ENCODE results near the gene LPIN3. TPM values are rescaled to one million over a fixed set of nuclear protein-coding genes. Genes with fewer than 3 reads are reported as not detected.
A peak's percentile ranks its signal among the peaks of the same experiment; 100 is the strongest.

Gene LPIN3
- total RNA-seq, 1 donor from 2014 or later = 2.8 TPM

DNA sequence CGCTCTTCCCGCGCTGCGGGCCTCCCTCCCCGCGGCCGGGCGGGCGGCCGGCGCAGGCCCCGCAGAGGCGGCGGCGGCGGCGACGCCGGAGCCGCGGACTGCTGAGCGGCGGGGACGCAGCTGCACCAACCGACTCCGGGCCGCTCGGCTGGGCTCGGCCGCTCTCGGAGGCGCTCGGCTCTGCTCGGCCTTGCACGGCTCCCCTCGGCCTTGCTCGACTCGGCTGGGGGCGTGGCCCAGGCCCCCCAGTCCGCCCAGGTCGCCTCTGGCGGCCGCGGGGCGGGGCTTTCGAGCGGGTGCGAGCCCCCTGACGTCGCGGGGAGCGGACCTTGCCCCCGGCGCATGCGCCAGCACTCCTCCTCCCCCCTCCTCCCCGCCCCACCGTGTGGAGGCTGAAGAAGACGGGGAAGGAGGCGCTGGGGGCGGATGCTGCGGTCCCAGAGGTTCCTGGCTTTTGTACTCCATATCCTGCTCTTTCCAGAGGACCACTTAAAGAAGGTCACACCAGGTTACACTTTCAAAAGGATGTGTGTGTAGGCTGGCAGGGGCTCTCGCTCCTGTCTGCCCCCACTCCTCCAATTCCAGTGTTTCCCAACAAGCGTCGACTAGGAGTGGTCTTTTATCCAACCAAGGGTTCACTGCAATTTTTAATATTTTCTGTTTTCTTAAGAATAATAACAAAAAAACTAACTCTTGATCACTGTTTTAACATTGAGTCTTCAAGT is 22.9 kb upstream of the LPIN3 start, which contains the start of gene ZHX3:
ZHX3 (minus strand) TSS at position 186 of the 725 bp plus-strand sequence. CDS start 112,815 bp downstream, outside the sequence.
- peak within 1 kb of the TSS; percentile 77 for H3K4me3 ChIP-seq
- TF ChIP-seq EZH2 (IDR thresholded peaks at IDR 0.05) (no peak), EZH2phosphoT487 (IDR thresholded peaks at IDR 0.05) (no peak)
- TF ChIP-seq, protein P1, sequence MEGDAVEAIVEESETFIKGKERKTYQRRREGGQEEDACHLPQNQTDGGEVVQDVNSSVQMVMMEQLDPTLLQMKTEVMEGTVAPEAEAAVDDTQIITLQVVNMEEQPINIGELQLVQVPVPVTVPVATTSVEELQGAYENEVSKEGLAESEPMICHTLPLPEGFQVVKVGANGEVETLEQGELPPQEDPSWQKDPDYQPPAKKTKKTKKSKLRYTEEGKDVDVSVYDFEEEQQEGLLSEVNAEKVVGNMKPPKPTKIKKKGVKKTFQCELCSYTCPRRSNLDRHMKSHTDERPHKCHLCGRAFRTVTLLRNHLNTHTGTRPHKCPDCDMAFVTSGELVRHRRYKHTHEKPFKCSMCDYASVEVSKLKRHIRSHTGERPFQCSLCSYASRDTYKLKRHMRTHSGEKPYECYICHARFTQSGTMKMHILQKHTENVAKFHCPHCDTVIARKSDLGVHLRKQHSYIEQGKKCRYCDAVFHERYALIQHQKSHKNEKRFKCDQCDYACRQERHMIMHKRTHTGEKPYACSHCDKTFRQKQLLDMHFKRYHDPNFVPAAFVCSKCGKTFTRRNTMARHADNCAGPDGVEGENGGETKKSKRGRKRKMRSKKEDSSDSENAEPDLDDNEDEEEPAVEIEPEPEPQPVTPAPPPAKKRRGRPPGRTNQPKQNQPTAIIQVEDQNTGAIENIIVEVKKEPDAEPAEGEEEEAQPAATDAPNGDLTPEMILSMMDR (IDR thresholded peaks at IDR 0.05) = no peak
- peaks cover 9% of the 10 kb centered on the region for H3F3A ChIP-seq (ENCODE audit: low read depth)
- peaks cover 2% of the 10 kb centered on the region for H3K27me3 Mint-ChIP-seq (ENCODE audit: insufficient read depth, low read depth)
- H3K36me3 Mint-ChIP-seq = no peaks in the 10 kb centered on the region
- H3K27ac Mint-ChIP-seq = peak within 1 kb of the TSS; percentile 73
- H3K9me3 Mint-ChIP-seq = no peaks in the 10 kb centered on the region
- H3K9ac ChIP-seq = peak within 1 kb of the TSS; percentile 6
- no peaks in the 10 kb centered on the region for H3K36me3 ChIP-seq
- H3K4me2 ChIP-seq = peak within 1 kb of the TSS; percentile 80
- no peaks in the 10 kb centered on the region for H4K20me1 ChIP-seq (ENCODE audit: low read depth)
- peaks cover 3% of the 10 kb centered on the region for H3K4me1 ChIP-seq
- H3K4me1 Mint-ChIP-seq = peaks cover 12% of the 10 kb centered on the region
- H3K9me3 ChIP-seq (ENCODE audit: low read depth) = no peaks in the 10 kb centered on the region
- peak within 1 kb of the TSS; percentile 97 for H2AFZ ChIP-seq (replicated peaks)
- H3K27ac ChIP-seq = no peak within 1 kb of the TSS
- no peaks in the 10 kb centered on the region for H3K79me2 ChIP-seq (ENCODE audit: low read depth)
- DNase-seq (ENCODE audit: low spot score) = peak; percentile 99
- peaks cover 14% of the 10 kb centered on the region for H3K27me3 ChIP-seq
- peak within 1 kb of the TSS; percentile 86 for H3K4me3 Mint-ChIP-seq

DNA sequence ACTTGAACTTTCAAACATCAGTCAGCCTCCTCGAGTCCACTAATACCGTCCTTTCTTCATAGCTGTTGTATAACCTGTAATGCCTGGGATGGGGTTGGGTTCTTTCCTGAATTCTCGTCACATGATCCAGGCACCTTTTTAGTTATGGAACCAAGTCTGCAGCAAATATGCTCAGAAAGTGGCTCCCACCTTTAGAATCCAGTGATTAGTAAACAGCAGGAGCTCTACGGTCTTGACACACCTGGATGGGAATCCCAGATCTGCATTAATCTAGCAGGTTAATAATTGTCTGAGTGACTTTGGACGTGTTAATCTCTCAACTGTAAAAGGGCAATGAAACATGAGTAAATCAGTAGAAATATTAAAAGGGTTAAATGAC is 22.4 kb upstream of the LPIN3 start:
- TF ChIP-seq EZH2phosphoT487 (IDR thresholded peaks at IDR 0.05) (no peak), EZH2 (IDR thresholded peaks at IDR 0.05) (no peak)
- TF ChIP-seq, protein P1 (IDR thresholded peaks at IDR 0.05) = no peak
- H3F3A ChIP-seq (ENCODE audit: low read depth) = peaks cover 9% of the 10 kb centered on the region
- peak overlapping the region; percentile 49 for H3K4me3 ChIP-seq
- no peaks in the 10 kb centered on the region for H3K36me3 ChIP-seq
- H3K4me1 ChIP-seq = peaks cover 3% of the 10 kb centered on the region
- peaks cover 12% of the 10 kb centered on the region for H3K4me1 Mint-ChIP-seq
- DNase-seq (ENCODE audit: low spot score) = no peak
- no peak overlapping the region for H3K27ac Mint-ChIP-seq
- peaks cover 2% of the 10 kb centered on the region for H3K27me3 Mint-ChIP-seq (ENCODE audit: insufficient read depth, low read depth)
- H3K4me3 Mint-ChIP-seq = peak overlapping the region; percentile 86
- H3K4me2 ChIP-seq = peak overlapping the region; percentile 80
- H3K9me3 Mint-ChIP-seq = no peaks in the 10 kb centered on the region
- no peak overlapping the region for H3K9ac ChIP-seq
- no peaks in the 10 kb centered on the region for H4K20me1 ChIP-seq (ENCODE audit: low read depth)
- H3K9me3 ChIP-seq (ENCODE audit: low read depth) = no peaks in the 10 kb centered on the region
- H3K79me2 ChIP-seq (ENCODE audit: low read depth) = no peaks in the 10 kb centered on the region
- H2AFZ ChIP-seq (replicated peaks) = no peak overlapping the region
- H3K36me3 Mint-ChIP-seq = no peaks in the 10 kb centered on the region
- no peak overlapping the region for H3K27ac ChIP-seq
- H3K27me3 ChIP-seq = peaks cover 14% of the 10 kb centered on the region

DNA sequence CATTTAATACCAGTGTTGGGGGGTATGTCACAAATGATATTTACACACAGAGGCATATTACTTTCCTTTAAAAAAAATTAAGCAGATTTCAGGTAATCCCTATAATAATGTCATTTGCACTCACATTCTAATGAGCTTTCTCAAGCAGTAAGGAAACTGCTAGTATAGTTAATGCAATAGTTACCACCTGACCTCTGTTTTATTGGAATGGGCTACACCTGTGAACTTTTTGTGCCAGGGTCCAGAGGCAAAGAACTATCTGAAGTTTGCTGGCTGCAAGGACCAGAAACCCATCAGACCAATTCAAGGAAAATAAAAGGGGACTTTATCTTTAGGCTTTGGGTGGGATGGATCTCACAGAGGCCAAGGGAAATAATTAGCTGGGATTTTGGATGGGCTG is 20.2 kb upstream of the LPIN3 start:
- Histone ChIP-seq H4K20me1 (ENCODE audit: low read depth) (no peaks in the 10 kb centered on the region), H2AFZ (replicated peaks) (no peak overlapping the region), H3K36me3 (no peaks in the 10 kb centered on the region), H3K4me1 (peaks cover 3% of the 10 kb centered on the region), H3K4me2 (no peak overlapping the region), H3K27ac (no peak overlapping the region), H3K79me2 (ENCODE audit: low read depth) (no peaks in the 10 kb centered on the region), H3K27me3 (peaks cover 14% of the 10 kb centered on the region), H3F3A (ENCODE audit: low read depth) (peaks cover 8% of the 10 kb centered on the region), H3K9me3 (ENCODE audit: low read depth) (no peaks in the 10 kb centered on the region), H3K4me3 (no peak overlapping the region), H3K9ac (no peak overlapping the region)
- H3K4me1 Mint-ChIP-seq = peaks cover 9% of the 10 kb centered on the region
- TF ChIP-seq EZH2 (IDR thresholded peaks at IDR 0.05) = no peak
- no peak for TF ChIP-seq EZH2phosphoT487 (IDR thresholded peaks at IDR 0.05)
- TF ChIP-seq, protein P1 (IDR thresholded peaks at IDR 0.05) = no peak
- H3K36me3 Mint-ChIP-seq = no peaks in the 10 kb centered on the region
- H3K27me3 Mint-ChIP-seq (ENCODE audit: insufficient read depth, low read depth) = peaks cover 6% of the 10 kb centered on the region
- H3K27ac Mint-ChIP-seq = no peak overlapping the region
- H3K4me3 Mint-ChIP-seq = no peak overlapping the region
- no peaks in the 10 kb centered on the region for H3K9me3 Mint-ChIP-seq
- no peak for DNase-seq (ENCODE audit: low spot score)
